ENCODE results near the gene SNRNP48. TPM values are rescaled to one million over a fixed set of nuclear protein-coding genes. Genes with fewer than 3 reads are reported as not detected.

The SNRNP48 gene
- total RNA-seq, 1 donor from 2014 or later, result 9.7 TPM

DNA sequence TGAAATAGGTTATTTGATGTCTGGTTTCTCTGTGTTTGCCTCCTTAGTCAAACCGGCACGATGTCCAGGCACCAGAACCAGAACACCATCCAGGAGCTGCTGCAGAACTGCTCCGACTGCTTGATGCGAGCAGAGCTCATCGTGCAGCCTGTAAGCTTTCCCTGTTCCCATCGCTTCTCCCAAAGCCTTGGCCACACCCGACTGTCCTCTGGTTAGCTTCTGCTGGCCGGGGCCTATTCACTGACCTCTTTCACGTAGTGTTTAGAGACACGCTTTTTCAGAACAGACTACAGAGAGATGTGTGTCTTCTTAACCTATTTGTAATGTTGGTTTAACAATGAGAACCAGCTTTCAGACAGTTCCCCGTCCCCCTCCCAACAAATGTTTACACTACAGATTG lies 34.3 kb upstream of the SNRNP48 start:
- peak overlapping the region; percentile 74 for H3K27ac Mint-ChIP-seq (ENCODE audit: unreplicated experiment)
- H3K9me3 Mint-ChIP-seq (ENCODE audit: low read depth), result no peaks in the 10 kb centered on the region
- H3K27me3 Mint-ChIP-seq (ENCODE audit: low read depth), result no peaks in the 10 kb centered on the region
- H3K36me3 Mint-ChIP-seq (ENCODE audit: low read depth), result peaks cover 23% of the 10 kb centered on the region
- DNase-seq (ENCODE audit: low spot score), result no peak
- H3K4me3 Mint-ChIP-seq (ENCODE audit: unreplicated experiment), result no peak overlapping the region
- TF ChIP-seq, protein P1, sequence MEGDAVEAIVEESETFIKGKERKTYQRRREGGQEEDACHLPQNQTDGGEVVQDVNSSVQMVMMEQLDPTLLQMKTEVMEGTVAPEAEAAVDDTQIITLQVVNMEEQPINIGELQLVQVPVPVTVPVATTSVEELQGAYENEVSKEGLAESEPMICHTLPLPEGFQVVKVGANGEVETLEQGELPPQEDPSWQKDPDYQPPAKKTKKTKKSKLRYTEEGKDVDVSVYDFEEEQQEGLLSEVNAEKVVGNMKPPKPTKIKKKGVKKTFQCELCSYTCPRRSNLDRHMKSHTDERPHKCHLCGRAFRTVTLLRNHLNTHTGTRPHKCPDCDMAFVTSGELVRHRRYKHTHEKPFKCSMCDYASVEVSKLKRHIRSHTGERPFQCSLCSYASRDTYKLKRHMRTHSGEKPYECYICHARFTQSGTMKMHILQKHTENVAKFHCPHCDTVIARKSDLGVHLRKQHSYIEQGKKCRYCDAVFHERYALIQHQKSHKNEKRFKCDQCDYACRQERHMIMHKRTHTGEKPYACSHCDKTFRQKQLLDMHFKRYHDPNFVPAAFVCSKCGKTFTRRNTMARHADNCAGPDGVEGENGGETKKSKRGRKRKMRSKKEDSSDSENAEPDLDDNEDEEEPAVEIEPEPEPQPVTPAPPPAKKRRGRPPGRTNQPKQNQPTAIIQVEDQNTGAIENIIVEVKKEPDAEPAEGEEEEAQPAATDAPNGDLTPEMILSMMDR (IDR thresholded peaks at IDR 0.05), result no peak
- H3K4me1 Mint-ChIP-seq (ENCODE audit: low read depth), result peaks cover 55% of the 10 kb centered on the region

DNA sequence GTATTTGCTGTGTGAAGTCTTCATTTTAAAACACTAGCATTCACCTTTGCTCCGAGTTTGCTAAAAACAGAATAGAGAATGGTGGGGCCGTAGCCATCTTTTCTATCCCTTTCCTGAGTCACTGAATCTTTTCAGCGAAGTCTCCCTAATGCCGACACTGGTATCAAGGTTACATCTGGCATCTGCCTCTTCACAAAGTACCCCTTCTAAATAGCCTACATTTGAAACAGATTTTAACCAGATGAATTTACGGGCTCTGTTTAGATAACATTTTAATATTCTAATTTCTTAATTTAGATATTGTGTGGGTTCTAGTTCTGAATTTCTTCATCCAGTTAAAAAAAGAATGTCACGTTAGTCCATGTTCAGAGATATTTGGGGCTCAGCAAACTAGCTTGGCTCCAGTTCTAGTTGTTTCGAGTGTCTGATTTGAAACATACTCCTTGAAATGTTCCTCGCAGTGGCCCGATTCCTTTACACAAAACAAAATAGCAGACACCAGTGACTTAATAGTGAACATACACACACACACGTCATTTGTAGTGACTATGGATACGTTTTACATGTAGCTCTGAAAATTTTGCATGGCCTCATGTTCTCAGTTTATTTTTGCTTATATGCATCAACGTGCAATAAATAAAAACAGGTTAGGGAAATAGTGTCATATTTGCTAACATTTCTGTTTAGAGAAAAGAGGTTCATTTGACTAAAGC lies 33.4 kb upstream of the SNRNP48 start:
- Mint-ChIP-seq H3K27me3 (ENCODE audit: low read depth) (no peaks in the 10 kb centered on the region), H3K27ac (ENCODE audit: unreplicated experiment) (peak overlapping the region; percentile 63), H3K4me3 (ENCODE audit: unreplicated experiment) (no peak overlapping the region), H3K36me3 (ENCODE audit: low read depth) (peaks cover 28% of the 10 kb centered on the region), H3K9me3 (ENCODE audit: low read depth) (no peaks in the 10 kb centered on the region), H3K4me1 (ENCODE audit: low read depth) (peaks cover 48% of the 10 kb centered on the region)
- DNase-seq (ENCODE audit: low spot score), result no peak
- TF ChIP-seq, protein P1 (IDR thresholded peaks at IDR 0.05), result no peak

DNA sequence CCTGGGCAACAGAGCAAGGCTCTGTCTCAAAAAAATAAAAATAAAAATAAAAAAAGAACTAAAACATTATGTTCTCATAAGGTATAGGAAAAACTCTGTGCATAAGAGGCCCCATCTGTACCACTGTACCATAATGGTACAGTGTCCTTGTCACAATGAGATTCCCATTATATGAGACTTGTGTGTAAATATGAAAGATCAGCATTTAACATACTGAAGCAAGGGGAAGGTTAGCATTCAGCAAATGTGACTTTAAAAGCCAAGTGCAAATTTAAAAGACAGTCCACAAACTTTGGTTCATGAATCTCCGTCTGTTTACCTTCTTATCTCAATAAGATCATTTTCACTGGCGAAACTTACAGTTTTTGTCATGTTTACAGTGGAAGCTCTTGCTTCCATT lies 32.3 kb upstream of the SNRNP48 start:
- peaks cover 32% of the 10 kb centered on the region for H3K36me3 Mint-ChIP-seq (ENCODE audit: low read depth)
- no peaks in the 10 kb centered on the region for H3K27me3 Mint-ChIP-seq (ENCODE audit: low read depth)
- TF ChIP-seq, protein P1 (IDR thresholded peaks at IDR 0.05), result no peak
- DNase-seq (ENCODE audit: low spot score), result no peak
- no peak overlapping the region for H3K4me3 Mint-ChIP-seq (ENCODE audit: unreplicated experiment)
- H3K27ac Mint-ChIP-seq (ENCODE audit: unreplicated experiment), result no peak overlapping the region
- peaks cover 43% of the 10 kb centered on the region for H3K4me1 Mint-ChIP-seq (ENCODE audit: low read depth)
- no peaks in the 10 kb centered on the region for H3K9me3 Mint-ChIP-seq (ENCODE audit: low read depth)

DNA sequence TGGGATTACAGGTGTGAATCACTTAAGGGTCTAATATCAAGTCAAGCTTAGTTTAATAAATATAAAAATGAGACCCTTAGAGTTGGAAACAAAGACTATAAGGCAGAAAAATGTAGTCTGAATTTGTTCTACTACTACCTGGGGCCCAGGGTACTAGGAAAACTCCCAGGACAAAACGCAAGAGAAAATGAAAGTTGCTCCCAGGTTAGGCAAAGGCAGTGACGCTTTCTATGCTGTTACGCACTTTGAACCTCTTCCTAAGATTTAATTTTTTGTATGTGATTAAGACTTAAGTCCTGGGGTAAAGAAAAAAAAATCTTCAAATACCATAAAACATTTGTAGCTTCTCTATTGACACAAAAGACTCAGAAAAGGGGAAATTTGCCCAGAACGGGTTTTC lies 31.2 kb upstream of the SNRNP48 start:
- no peak overlapping the region for H3K4me3 Mint-ChIP-seq (ENCODE audit: unreplicated experiment)

DNA sequence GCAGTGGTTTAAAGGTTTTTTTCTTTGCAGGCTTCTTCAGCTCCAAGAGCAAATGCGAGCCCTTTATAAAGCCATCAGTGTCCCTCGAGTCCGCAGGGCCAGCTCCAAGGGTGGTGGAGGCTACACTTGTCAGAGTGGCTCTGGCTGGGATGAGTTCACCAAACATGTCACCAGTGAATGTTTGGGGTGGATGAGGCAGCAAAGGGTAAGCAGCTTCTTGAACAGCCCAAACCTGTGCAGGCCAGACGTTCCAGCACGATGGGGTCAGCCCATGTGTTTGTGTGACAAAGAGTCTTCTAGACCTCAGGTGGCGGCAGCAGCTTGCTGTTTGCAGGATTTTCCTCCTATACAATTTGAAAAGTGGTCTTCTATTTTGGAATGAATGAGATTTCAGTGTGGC lies 30.8 kb upstream of the SNRNP48 start:
- Mint-ChIP-seq H3K9me3 (ENCODE audit: low read depth) (no peaks in the 10 kb centered on the region), H3K36me3 (ENCODE audit: low read depth) (peaks cover 41% of the 10 kb centered on the region), H3K4me1 (ENCODE audit: low read depth) (peaks cover 28% of the 10 kb centered on the region), H3K27ac (ENCODE audit: unreplicated experiment) (no peak overlapping the region), H3K27me3 (ENCODE audit: low read depth) (no peaks in the 10 kb centered on the region), H3K4me3 (ENCODE audit: unreplicated experiment) (no peak overlapping the region)
- TF ChIP-seq, protein P1 (IDR thresholded peaks at IDR 0.05), result no peak
- DNase-seq (ENCODE audit: low spot score), result no peak

More for the DNA sequence above, 31.2 kb upstream of the SNRNP48 start:
- peaks cover 32% of the 10 kb centered on the region for H3K4me1 Mint-ChIP-seq (ENCODE audit: low read depth)
- DNase-seq (ENCODE audit: low spot score), result no peak
- peaks cover 37% of the 10 kb centered on the region for H3K36me3 Mint-ChIP-seq (ENCODE audit: low read depth)
- H3K27ac Mint-ChIP-seq (ENCODE audit: unreplicated experiment), result no peak overlapping the region
- H3K9me3 Mint-ChIP-seq (ENCODE audit: low read depth), result no peaks in the 10 kb centered on the region
- H3K27me3 Mint-ChIP-seq (ENCODE audit: low read depth), result no peaks in the 10 kb centered on the region
- TF ChIP-seq, protein P1 (IDR thresholded peaks at IDR 0.05), result no peak
